Right lobe of liver (tissue), 6 donors: ENCODE measurements around the gene PAF1. TPM values are rescaled to one million over a fixed set of nuclear protein-coding genes. Genes with fewer than 3 reads are reported as not detected.

Experiments
- ATAC-seq, 4 donors: fragments of 200-7000 bp; cut with Tn5 transposase; one replicate each; pipeline ENCODE4 v1.9.1; 2020; ENCODE audit warnings: mild to moderate bottlenecking in 4 of 4, moderate library complexity in 4 of 4
- DNase-seq, 3 donors: peaks; one replicate each; pipeline ENCODE4 v3.0.0-alpha.2; 2020
- H3K27ac ChIP-seq, 3 donors: fragments of 200-600 bp; one replicate each; pipeline ENCODE4 v1.8.0; 2022
- H3K27me3 ChIP-seq, 2 donors: fragments of 200-600 bp; one replicate each; pipeline ENCODE4 v1.8.0; 2022
- H3K36me3 ChIP-seq, 4 donors: fragments of 200-600 bp; sonication (generic) in 1 of 4; one replicate each; pipeline versions ENCODE4 v1.5.1 to v1.8.0; 2017 to 2022; ENCODE audit warnings: control low read depth in 1 of 4
- H3K4me1 ChIP-seq, 4 donors: fragments of 200-600 bp; sonication (generic) in 1 of 4; one replicate each; pipeline versions ENCODE4 v1.5.1 to v1.8.0; 2017 to 2022; ENCODE audit warnings: control low read depth in 1 of 4
- H3K4me3 ChIP-seq, 3 donors: fragments of 200-600 bp; one replicate each; pipeline ENCODE4 v1.8.0; 2022
- H3K9me3 ChIP-seq, 4 donors: fragments of 200-600 bp; sonication (generic) in 1 of 4; one replicate each; pipeline versions ENCODE4 v1.5.1 to v1.8.0; 2017 to 2022; ENCODE audit warnings: control low read depth in 1 of 4
- CTCF ChIP-seq, 4 donors: fragments of 200-600 bp in 3 of 4; fragments of 450-650 bp in 1 of 4; IDR thresholded peaks; one replicate each; pipeline versions ENCODE4 v1.5.1 to v1.8.0; 2016 to 2022; ENCODE audit warnings: antibody characterized with exemption in 4 of 4, mild to moderate bottlenecking in 2 of 4
- POLR2A ChIP-seq: fragments of 450-650 bp; IDR thresholded peaks from one replicate; pipeline ENCODE4 v1.6.1; 2017; ENCODE audit warnings: antibody characterized with exemption, mild to moderate bottlenecking
- WGBS: methylation state at CpG from one replicate; pipeline ENCODE4 v1.1.6; 2018; ENCODE audit warnings: low coverage, low lambda C conversion rate; ENCODE audit not compliant: insufficient coverage; ENCODE audit errors: missing lambda C conversion rate; 5-methylcytosine and 5-hydroxymethylcytosine counted together
- intact Hi-C, 2 donors: fragments of 100-400 bp; cut with DNase I; formaldehyde crosslinking; loops; one replicate each; pipeline versions ENCODE4 v1.11.2 to v1.14.1; 2022
- total RNA-seq, 6 experiments: library from RNA; depleted of rRNA in 2 of 6; stranded (reverse); fragments of >200 nt in 2 of 6; fragmentation: NEBNext Ultra II Directional in 3 of 6; extraction: Animal tissue kit (Norgen Biotek cat#: 25700) in 3 of 6; gene quantifications; one replicate each; pipeline versions ENCODE4 v1.1.0 to v1.2.4, GENCODE V29; 2016 to 2023
- donor health status: DM: no; HTN: yes; CAD: no.
- donor health status: DM: no; HTN: no; CAD: no.
- donor health status: DM: no; HTN: no; CAD: no.
- donor health status: DM: no; HTN: yes; CAD: no.
- donor health status: DM: no; HTN: yes; CAD: no.

Gene PAF1
- total RNA-seq, 6 experiments from 2014 or later, result 18.6 to 34.9 (median 24.8) TPM

GRCh38 chr19:39411832-39412099 is 20.9 kb upstream of the PAF1 start:
- ATAC-seq (peak; percentile 37 to 61 (median 52)), DNase-seq (peak; percentile 87 to 91 (median 88))
- peaks cover 0 to 12% (median 2%) of the 10 kb centered on the region in 4 donors for H3K4me1 ChIP-seq
- no peaks in the 10 kb centered on the region for H3K27me3 ChIP-seq
- intact Hi-C loops, result no loop called here
- peak overlapping the region; percentile 93 to 100 (median 99) for H3K27ac ChIP-seq
- H3K4me3 ChIP-seq, result peak overlapping the region in 2 of 3 donors; percentile 81 to 99
- no peaks in the 10 kb centered on the region for H3K9me3 ChIP-seq
- peaks cover 0 to 11% (median 7%) of the 10 kb centered on the region in 4 donors for H3K36me3 ChIP-seq
- WGBS, result 0% methylated on average over 7 of the region's 7 CpGs
- TF ChIP-seq CTCF (IDR thresholded peaks at IDR 0.05) (peak; percentile 94 to 98 (median 96)), POLR2A (no peak)

GRCh38 chr19:39411081-39411831 is 20.4 kb upstream of the PAF1 start:
- H3K9me3 ChIP-seq, result no peaks in the 10 kb centered on the region
- TF ChIP-seq CTCF (IDR thresholded peaks at IDR 0.05) (no peak), POLR2A (peak; percentile 77)
- DNase-seq (peak; percentile 77 to 91 (median 86)), ATAC-seq (peak; percentile 12 to 46 (median 26))
- peak overlapping the region; percentile 84 to 99 (median 97) for H3K4me3 ChIP-seq
- 2% methylated on average over 9 of the region's 9 CpGs for WGBS
- intact Hi-C loops, result no loop called here
- peaks cover 0 to 12% (median 2%) of the 10 kb centered on the region in 4 donors for H3K4me1 ChIP-seq
- H3K36me3 ChIP-seq, result peaks cover 0 to 11% (median 7%) of the 10 kb centered on the region in 4 donors
- no peaks in the 10 kb centered on the region for H3K27me3 ChIP-seq
- peak overlapping the region; percentile 93 to 100 (median 99) for H3K27ac ChIP-seq

- DNase-seq (no peak), ATAC-seq (no peak)
- Histone ChIP-seq H3K9me3 (no peaks in the 10 kb centered on the region), H3K4me1 (peaks cover 0 to 17% (median 3%) of the 10 kb centered on the region in 4 donors), H3K36me3 (peaks cover 0 to 11% (median 7%) of the 10 kb centered on the region in 4 donors), H3K27ac (peak overlapping the region; percentile 93 to 100 (median 99)), H3K27me3 (no peaks in the 10 kb centered on the region), H3K4me3 (peak overlapping the region; percentile 84 to 99 (median 97))
- WGBS, result 33% methylated on average over 1 of the region's 1 CpG
- no peak for TF ChIP-seq CTCF (IDR thresholded peaks at IDR 0.05)
- no peak for TF ChIP-seq POLR2A
- intact Hi-C loops, result no loop called here
These were observed 19.9 kb upstream of the PAF1 start for GRCh38 chr19:39410831-39411080.

- Histone ChIP-seq H3K36me3 (peaks cover 0 to 11% (median 7%) of the 10 kb centered on the region in 4 donors), H3K4me3 (peak overlapping the region; percentile 84 to 99 (median 97)), H3K27me3 (no peaks in the 10 kb centered on the region), H3K27ac (peak overlapping the region; percentile 93 to 100 (median 99)), H3K4me1 (peaks cover 0 to 20% (median 5%) of the 10 kb centered on the region in 4 donors), H3K9me3 (no peaks in the 10 kb centered on the region)
- TF ChIP-seq POLR2A (peak; percentile 75), CTCF (IDR thresholded peaks at IDR 0.05) (no peak)
- intact Hi-C loops, result no loop called here
- peak; percentile 78 to 88 (median 83) for DNase-seq
- peak; percentile 1 to 8 (median 6) for ATAC-seq
- 1% methylated on average over 22 of the region's 35 CpGs for WGBS
These were observed 19.3 kb upstream of the PAF1 start for GRCh38 chr19:39410017-39410830.
